ENCODE results near the gene KDM4D.
A peak's percentile ranks its signal among the peaks of the same experiment; 100 is the strongest.

Gene KDM4D

GRCh38 chr11:94925422-94926270 is 47.9 kb upstream of the KDM4D start:
- peaks cover 6% of the 10 kb centered on the region for H3K9me3 ChIP-seq (ENCODE audit: insufficient read depth, low read length, severe bottlenecking)
- H2AFZ ChIP-seq (ENCODE audit: low read depth, low read length) = no peak overlapping the region; the same call in 1 of the 2 replicates
- ATAC-seq (ENCODE audit: insufficient read depth, low read depth) (no peak), DNase-seq (no peak)
- H3K36me3 ChIP-seq (ENCODE audit: insufficient read depth, low read length) = no peaks in the 10 kb centered on the region
- TF ChIP-seq CTCF (IDR thresholded peaks at IDR 0.05; ENCODE audit: borderline replicate concordance, extremely low read depth, low read length, poor library complexity, severe bottlenecking) = no peak
- no peak for TF ChIP-seq EZH2 (IDR thresholded peaks at IDR 0.05; ENCODE audit: borderline replicate concordance, low read depth, low read length, severe bottlenecking)
- peak overlapping the region; percentile 80 for H3K27ac ChIP-seq (ENCODE audit: low read length)
- H3K27me3 ChIP-seq (ENCODE audit: insufficient read depth, low read length, poor library complexity) = no peaks in the 10 kb centered on the region
- no peak overlapping the region for H3K4me2 ChIP-seq (ENCODE audit: insufficient read depth, low read length)
- H3K79me2 ChIP-seq (ENCODE audit: insufficient read depth, low read length) = no peaks in the 10 kb centered on the region
- peaks cover 24% of the 10 kb centered on the region for H3K4me1 ChIP-seq (ENCODE audit: insufficient read depth, low read length)
- H3K4me3 ChIP-seq (ENCODE audit: low read depth in 1 of 2, low read length in 2 of 2) = no peak overlapping the region
- H4K20me1 ChIP-seq (ENCODE audit: insufficient read depth, low read length) = no peaks in the 10 kb centered on the region
- H3K9ac ChIP-seq (ENCODE audit: low read depth, low read length) = no peak overlapping the region

- Histone ChIP-seq H3K4me1 (ENCODE audit: insufficient read depth, low read length) (peaks cover 24% of the 10 kb centered on the region), H3K9ac (ENCODE audit: low read depth, low read length) (no peak overlapping the region), H2AFZ (ENCODE audit: low read depth, low read length) (no peak overlapping the region), H3K4me2 (ENCODE audit: insufficient read depth, low read length) (no peak overlapping the region), H3K36me3 (ENCODE audit: insufficient read depth, low read length) (no peaks in the 10 kb centered on the region), H3K27me3 (ENCODE audit: insufficient read depth, low read length, poor library complexity) (no peaks in the 10 kb centered on the region), H3K4me3 (ENCODE audit: low read depth in 1 of 2, low read length in 2 of 2) (no peak overlapping the region), H3K27ac (ENCODE audit: low read length) (no peak overlapping the region; the same call in 1 of the 2 replicates), H3K9me3 (ENCODE audit: insufficient read depth, low read length, severe bottlenecking) (peaks cover 6% of the 10 kb centered on the region), H4K20me1 (ENCODE audit: insufficient read depth, low read length) (no peaks in the 10 kb centered on the region), H3K79me2 (ENCODE audit: insufficient read depth, low read length) (no peaks in the 10 kb centered on the region)
- ATAC-seq (ENCODE audit: insufficient read depth, low read depth) (no peak), DNase-seq (no peak)
- TF ChIP-seq CTCF (IDR thresholded peaks at IDR 0.05; ENCODE audit: borderline replicate concordance, extremely low read depth, low read length, poor library complexity, severe bottlenecking) (no peak), EZH2 (IDR thresholded peaks at IDR 0.05; ENCODE audit: borderline replicate concordance, low read depth, low read length, severe bottlenecking) (no peak)
Measured at GRCh38 chr11:94926271-94926625, 47.3 kb upstream of the KDM4D start.

GRCh38 chr11:94926698-94927237 is 46.7 kb upstream of the KDM4D start:
- H3K27me3 ChIP-seq (ENCODE audit: insufficient read depth, low read length, poor library complexity) = no peaks in the 10 kb centered on the region
- no peak overlapping the region for H3K27ac ChIP-seq (ENCODE audit: low read length)
- no peak for ATAC-seq (ENCODE audit: insufficient read depth, low read depth)
- H2AFZ ChIP-seq (ENCODE audit: low read depth, low read length) = no peak overlapping the region
- DNase-seq = no peak
- TF ChIP-seq EZH2 (IDR thresholded peaks at IDR 0.05; ENCODE audit: borderline replicate concordance, low read depth, low read length, severe bottlenecking) = no peak
- TF ChIP-seq CTCF (IDR thresholded peaks at IDR 0.05; ENCODE audit: borderline replicate concordance, extremely low read depth, low read length, poor library complexity, severe bottlenecking) = no peak
- peaks cover 24% of the 10 kb centered on the region for H3K4me1 ChIP-seq (ENCODE audit: insufficient read depth, low read length)
- H3K36me3 ChIP-seq (ENCODE audit: insufficient read depth, low read length) = no peaks in the 10 kb centered on the region
- H3K4me3 ChIP-seq (ENCODE audit: low read depth in 1 of 2, low read length in 2 of 2) = no peak overlapping the region
- H3K9ac ChIP-seq (ENCODE audit: low read depth, low read length) = no peak overlapping the region
- no peak overlapping the region for H3K4me2 ChIP-seq (ENCODE audit: insufficient read depth, low read length)
- no peaks in the 10 kb centered on the region for H4K20me1 ChIP-seq (ENCODE audit: insufficient read depth, low read length)
- H3K79me2 ChIP-seq (ENCODE audit: insufficient read depth, low read length) = no peaks in the 10 kb centered on the region
- H3K9me3 ChIP-seq (ENCODE audit: insufficient read depth, low read length, severe bottlenecking) = peaks cover 6% of the 10 kb centered on the region
